ENCODE results near the gene CEND1. TPM values are rescaled to one million over a fixed set of nuclear protein-coding genes. Genes with fewer than 3 reads are reported as not detected.

The CEND1 gene
- total and polyA plus RNA-seq, 7 experiments from 2014 or later = 2.3 TPM; not detected in 6

DNA sequence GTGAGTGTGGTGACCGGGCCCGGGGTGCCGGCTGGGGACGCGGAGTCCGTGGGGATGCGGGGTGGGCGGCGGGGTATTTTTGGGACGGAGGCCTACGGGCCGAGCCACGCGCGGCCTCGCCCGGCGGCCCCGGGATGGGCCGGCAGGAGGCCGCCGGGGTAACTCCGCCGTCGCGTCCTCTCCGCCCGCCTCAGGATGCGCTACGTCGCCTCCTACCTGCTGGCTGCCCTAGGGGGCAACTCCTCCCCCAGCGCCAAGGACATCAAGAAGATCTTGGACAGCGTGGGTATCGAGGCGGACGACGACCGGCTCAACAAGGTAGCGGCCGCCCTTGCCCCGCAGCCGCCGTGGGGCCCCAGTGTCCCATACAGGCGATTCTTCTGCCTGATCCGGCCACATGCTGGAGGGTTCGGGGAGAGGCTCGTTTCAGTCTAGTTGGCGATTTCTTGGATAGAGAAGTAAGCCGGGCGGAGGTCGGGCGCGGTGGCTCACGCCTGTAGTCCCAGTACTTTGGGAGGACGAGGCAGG is 20.2 kb upstream of the CEND1 start:
- Mint-ChIP-seq H3K9me3 (peaks cover 0 to 3% (median 0%) of the 10 kb centered on the region in 11 donors), H3K4me3 (peak overlapping the region; percentile 88 to 96 (median 95)), H3K27ac (peak overlapping the region; percentile 91 to 99 (median 97)), H3K4me1 (peaks cover 8 to 50% (median 31%) of the 10 kb centered on the region in 7 donors), H3K36me3 (peaks cover 0 to 16% (median 0%) of the 10 kb centered on the region in 5 donors), H3K27me3 (no peaks in the 10 kb centered on the region)
- H3K27me3 ChIP-seq (ENCODE audit: control insufficient read depth in 2 of 2, insufficient read depth in 2 of 2, low read length in 2 of 2) = no peaks in the 10 kb centered on the region
- no peaks in the 10 kb centered on the region for H3K9me3 ChIP-seq (ENCODE audit: control insufficient read depth in 2 of 3, low read length in 3 of 3)
- peak overlapping the region; percentile 96 for H3K4me3 ChIP-seq (ENCODE audit: low read length)
- ATAC-seq (peak; percentile 16), DNase-seq (no peak)
- intact Hi-C loops (cut with micrococcal nuclease) = no loop called here
- H3K27ac ChIP-seq (ENCODE audit: low read depth, low read length) = peak overlapping the region; percentile 96
- ChIA-PET CTCF (interaction anchor here (0.6 to 1.3 kb wide), 2 partner anchors 9 to 65 kb away, joined by 3 to 4 read pairs; no protein-coding TSS in a partner anchor), POLR2A (interaction anchor here (0.6 to 2.2 kb wide), 13 partner anchors 9 to 573 kb away, joined by 3 to 51 read pairs (median 5); partner anchors contain the start of genes DEAF1, PNPLA2, SLC25A22 and TMEM80)
- peaks cover 10 to 33% (median 12%) of the 10 kb centered on the region in 3 experiments for H3K36me3 ChIP-seq (ENCODE audit: control insufficient read depth in 2 of 3, insufficient read depth in 3 of 3, low read length in 3 of 3)
- H3K4me1 ChIP-seq (ENCODE audit: control insufficient read depth in 2 of 2, insufficient read depth in 2 of 2, low read length in 2 of 2) = peaks cover 22 to 25% of the 10 kb centered on the region in 2 donors

- Histone ChIP-seq H3K4me1 (ENCODE audit: control insufficient read depth in 2 of 2, insufficient read depth in 2 of 2, low read length in 2 of 2) (peaks cover 24 to 26% of the 10 kb centered on the region in 2 donors), H3K27me3 (ENCODE audit: control insufficient read depth in 2 of 2, insufficient read depth in 2 of 2, low read length in 2 of 2) (no peaks in the 10 kb centered on the region), H3K36me3 (ENCODE audit: control insufficient read depth in 2 of 3, insufficient read depth in 3 of 3, low read length in 3 of 3) (peaks cover 10 to 33% (median 12%) of the 10 kb centered on the region in 3 experiments), H3K9me3 (ENCODE audit: control insufficient read depth in 2 of 3, low read length in 3 of 3) (no peaks in the 10 kb centered on the region), H3K27ac (ENCODE audit: low read depth, low read length) (peak within 1 kb of the TSS; percentile 96), H3K4me3 (ENCODE audit: low read length) (peak within 1 kb of the TSS; percentile 96)
- H3K4me3 Mint-ChIP-seq = peak within 1 kb of the TSS; percentile 88 to 96 (median 95)
- ChIA-PET POLR2A (interaction anchor here (0.6 to 2.2 kb wide), 14 partner anchors 9 to 572 kb away, joined by 3 to 51 read pairs (median 4); partner anchors contain the start of genes DEAF1, PNPLA2, SLC25A22 and TMEM80), CTCF (interaction anchor here (0.6 kb wide), 1 partner anchor 64 kb away, joined by 4 read pairs; no protein-coding TSS in a partner anchor)
- no peaks in the 10 kb centered on the region for H3K27me3 Mint-ChIP-seq
- ATAC-seq (peak; percentile 90), DNase-seq (peak; percentile 95 to 99 (median 98))
- H3K4me1 Mint-ChIP-seq = peaks cover 8 to 51% (median 32%) of the 10 kb centered on the region in 7 donors
- intact Hi-C loops (cut with micrococcal nuclease) = loop anchor here (1.0 to 2.0 kb wide), 11 partner anchors 10 to 1591 kb away; partner anchors contain the start of genes PHRF1 (in 2 of the 2), GATD1 (in 1 of the 2), POLR2L (in 1 of the 2) and RNH1 (in 1 of the 2)
- peaks cover 0 to 16% (median 0%) of the 10 kb centered on the region in 5 donors for H3K36me3 Mint-ChIP-seq
- H3K9me3 Mint-ChIP-seq = peaks cover 0 to 3% (median 0%) of the 10 kb centered on the region in 11 donors
- H3K27ac Mint-ChIP-seq = peak within 1 kb of the TSS; percentile 91 to 99 (median 97)
Measured at GRCh38 chr11:809287-810039, 19.6 kb upstream of the CEND1 start, which contains the start of gene RPLP2. RPLP2 (plus strand) TSS chr11:809967; CDS start chr11:810235, 268 bp downstream.

DNA sequence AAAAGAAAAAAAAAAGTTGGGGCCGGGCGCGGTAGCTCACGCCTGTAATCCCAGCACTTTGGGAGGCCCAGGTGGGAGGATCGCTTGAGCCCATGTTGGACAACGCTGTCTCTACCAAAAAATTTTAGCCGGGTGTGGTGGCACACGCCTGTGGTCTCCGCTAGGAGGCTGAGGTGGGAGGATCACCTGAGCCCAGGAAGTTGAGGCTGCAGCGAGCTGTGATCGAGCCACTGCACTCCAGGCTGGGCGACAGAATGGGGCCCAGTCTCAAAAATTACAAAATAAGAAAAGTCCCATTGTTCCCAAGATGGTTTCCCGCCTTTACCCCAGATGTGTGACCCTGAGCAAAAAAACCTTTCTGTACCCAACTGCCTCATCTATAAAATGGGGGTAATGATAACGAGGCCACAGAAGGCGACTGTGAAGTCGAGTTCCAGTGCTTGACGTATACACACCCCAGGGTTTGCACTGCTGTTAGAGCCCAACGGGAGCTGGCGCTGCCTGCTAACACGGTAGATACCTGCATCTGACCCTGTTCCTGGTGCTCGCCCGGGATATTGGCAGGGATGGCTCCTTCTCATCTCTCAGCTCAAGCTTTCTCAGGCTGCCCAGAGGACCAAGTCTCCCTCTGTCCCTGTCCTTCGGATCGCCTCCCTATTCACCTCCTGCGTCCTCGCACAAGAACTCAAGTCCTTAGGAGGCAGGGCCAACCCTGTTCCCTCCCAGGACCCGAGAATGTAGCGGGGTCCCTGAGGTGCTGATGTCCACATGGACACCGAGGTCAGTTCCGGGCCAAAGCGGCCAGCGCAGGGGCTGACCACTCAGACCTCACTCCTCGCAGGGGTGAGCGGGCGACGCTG is 18.8 kb upstream of the CEND1 start:
- Histone ChIP-seq H3K9me3 (ENCODE audit: control insufficient read depth in 2 of 3, low read length in 3 of 3) (no peaks in the 10 kb centered on the region), H3K27ac (ENCODE audit: low read depth, low read length) (peak overlapping the region; percentile 96), H3K4me1 (ENCODE audit: control insufficient read depth in 2 of 2, insufficient read depth in 2 of 2, low read length in 2 of 2) (peaks cover 32 to 33% of the 10 kb centered on the region in 2 donors), H3K27me3 (ENCODE audit: control insufficient read depth in 2 of 2, insufficient read depth in 2 of 2, low read length in 2 of 2) (no peaks in the 10 kb centered on the region), H3K36me3 (ENCODE audit: control insufficient read depth in 2 of 3, insufficient read depth in 3 of 3, low read length in 3 of 3) (peaks cover 10 to 28% (median 12%) of the 10 kb centered on the region in 3 experiments), H3K4me3 (ENCODE audit: low read length) (peak overlapping the region; percentile 96)
- intact Hi-C loops (cut with micrococcal nuclease) = loop anchor here (1.0 to 2.0 kb wide), 11 partner anchors 11 to 1592 kb away; partner anchors contain the start of genes PHRF1 (in 2 of the 2), GATD1 (in 1 of the 2), POLR2L (in 1 of the 2) and RNH1 (in 1 of the 2)
- Mint-ChIP-seq H3K27ac (peak overlapping the region; percentile 91 to 99 (median 97)), H3K9me3 (peaks cover 0 to 3% (median 0%) of the 10 kb centered on the region in 11 donors), H3K4me3 (peak overlapping the region; percentile 88 to 96 (median 95)), H3K36me3 (peaks cover 0 to 16% (median 0%) of the 10 kb centered on the region in 5 donors), H3K27me3 (no peaks in the 10 kb centered on the region), H3K4me1 (peaks cover 8 to 53% (median 38%) of the 10 kb centered on the region in 7 donors)
- ChIA-PET CTCF (no interaction called here), POLR2A (interaction anchor here (0.7 to 2.2 kb wide), 15 partner anchors 10 to 571 kb away, joined by 3 to 51 read pairs (median 4); partner anchors contain the start of genes DEAF1, PNPLA2, SLC25A22 and TMEM80)
- no peak for ATAC-seq
- peak in 1 of 9 donors; percentile 46 for DNase-seq

DNA sequence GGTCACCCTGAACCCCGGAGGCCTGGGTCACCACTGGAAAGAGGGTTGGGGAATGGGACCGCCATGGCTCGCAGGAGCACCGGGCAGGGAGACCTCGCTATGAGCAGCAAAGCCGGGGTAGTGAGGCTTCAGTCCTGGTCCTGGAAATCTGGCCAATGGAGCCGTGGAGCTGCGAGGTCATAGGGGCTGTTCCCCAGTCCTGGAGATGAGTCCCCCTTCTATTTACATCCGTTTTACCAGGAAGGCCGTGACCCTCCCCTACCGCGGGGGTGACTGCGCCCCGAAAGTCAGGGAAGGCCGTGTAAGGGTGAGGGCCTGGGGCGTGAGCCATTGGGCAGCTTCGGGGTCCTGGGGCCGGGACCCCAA is 14.7 kb upstream of the CEND1 start:
- H3K27ac ChIP-seq (ENCODE audit: low read depth, low read length) = peak overlapping the region; percentile 91
- POLR2A ChIA-PET = interaction anchor here (1.0 to 8.5 kb wide), 7 partner anchors 8 to 298 kb away, joined by 3 to 66 read pairs (median 5); partner anchors contain the start of genes PNPLA2, POLR2L, RNH1 and TSPAN4
- no peaks in the 10 kb centered on the region for H3K27me3 ChIP-seq (ENCODE audit: control insufficient read depth in 2 of 2, insufficient read depth in 2 of 2, low read length in 2 of 2)
- no peaks in the 10 kb centered on the region for H3K9me3 ChIP-seq (ENCODE audit: control insufficient read depth in 2 of 3, low read length in 3 of 3)
- intact Hi-C loops (cut with micrococcal nuclease) = loop anchor here in 1 of 2 donors (2.0 kb wide), 1 partner anchor 110 kb away; the partner anchor contains the start of genes DEAF1 and TMEM80
- Mint-ChIP-seq H3K4me3 (peak overlapping the region; percentile 69 to 88 (median 78)), H3K4me1 (peaks cover 0 to 26% (median 20%) of the 10 kb centered on the region in 7 donors), H3K27ac (peak overlapping the region in 7 of 9 donors; percentile 43 to 84 (median 66)), H3K36me3 (peaks cover 0 to 5% (median 0%) of the 10 kb centered on the region in 5 donors), H3K27me3 (no peaks in the 10 kb centered on the region), H3K9me3 (peaks cover 0 to 2% (median 0%) of the 10 kb centered on the region in 11 donors)
- H3K4me3 ChIP-seq (ENCODE audit: low read length) = peak overlapping the region; percentile 66
- CTCF ChIA-PET = interaction anchor here (0.9 kb wide), 1 partner anchor 12 kb away, joined by 3 read pairs; no protein-coding TSS in a partner anchor
- DNase-seq (no peak), ATAC-seq (no peak)
- peaks cover 15 to 17% of the 10 kb centered on the region in 2 donors for H3K4me1 ChIP-seq (ENCODE audit: control insufficient read depth in 2 of 2, insufficient read depth in 2 of 2, low read length in 2 of 2)
- H3K36me3 ChIP-seq (ENCODE audit: control insufficient read depth in 2 of 3, insufficient read depth in 3 of 3, low read length in 3 of 3) = peaks cover 0 to 34% (median 5%) of the 10 kb centered on the region in 3 experiments

GRCh38 chr11:803770-804598 is 14.1 kb upstream of the CEND1 start:
- Mint-ChIP-seq H3K4me3 (peak overlapping the region; percentile 69 to 88 (median 78)), H3K27me3 (no peaks in the 10 kb centered on the region), H3K36me3 (peaks cover 0 to 5% (median 0%) of the 10 kb centered on the region in 5 donors), H3K27ac (peak overlapping the region in 4 of 9 donors; percentile 46 to 84 (median 72)), H3K9me3 (peaks cover 0 to 2% (median 0%) of the 10 kb centered on the region in 11 donors), H3K4me1 (peaks cover 0 to 25% (median 18%) of the 10 kb centered on the region in 7 donors)
- intact Hi-C loops (cut with micrococcal nuclease) = loop anchor here in 1 of 2 donors (2.0 kb wide), 1 partner anchor 109 kb away; the partner anchor contains the start of genes DEAF1 and TMEM80
- peak overlapping the region; percentile 91 for H3K27ac ChIP-seq (ENCODE audit: low read depth, low read length)
- ATAC-seq (no peak), DNase-seq (no peak)
- peaks cover 0 to 32% (median 5%) of the 10 kb centered on the region in 3 experiments for H3K36me3 ChIP-seq (ENCODE audit: control insufficient read depth in 2 of 3, insufficient read depth in 3 of 3, low read length in 3 of 3)
- POLR2A ChIA-PET = interaction anchor here (0.5 to 8.5 kb wide), 9 partner anchors 8 to 392 kb away, joined by 3 to 66 read pairs (median 4); partner anchors contain the start of genes PNPLA2, POLR2L, RNH1 and TSPAN4
- H3K9me3 ChIP-seq (ENCODE audit: control insufficient read depth in 2 of 3, low read length in 3 of 3) = no peaks in the 10 kb centered on the region
- H3K27me3 ChIP-seq (ENCODE audit: control insufficient read depth in 2 of 2, insufficient read depth in 2 of 2, low read length in 2 of 2) = no peaks in the 10 kb centered on the region
- H3K4me3 ChIP-seq (ENCODE audit: low read length) = peak overlapping the region; percentile 66
- CTCF ChIA-PET = interaction anchor here (0.9 kb wide), 1 partner anchor 13 kb away, joined by 3 read pairs; no protein-coding TSS in a partner anchor
- H3K4me1 ChIP-seq (ENCODE audit: control insufficient read depth in 2 of 2, insufficient read depth in 2 of 2, low read length in 2 of 2) = peaks cover 15 to 17% of the 10 kb centered on the region in 2 donors
